SK-N-SH treated with all-trans-retinoic acid at 6 μM for 48 hours (cell line): ENCODE measurements around the gene RAB42.

Experiments
- ARNTL ChIP-seq: fragments of 450-650 bp; formaldehyde crosslinking; IDR thresholded peaks from 2 replicates; pipeline ENCODE4 v1.5.0; 2020; ENCODE audit warnings: low read depth, mild to moderate bottlenecking, moderate library complexity, borderline replicate concordance
- PPARA ChIP-seq: fragments of 250-450 bp; sonication (Bioruptor Pico); IDR thresholded peaks from 2 replicates; pipeline ENCODE4 v1.5.0; 2020; ENCODE audit warnings: mild to moderate bottlenecking, borderline replicate concordance
- RARB ChIP-seq: fragments of 250-450 bp; sonication (Bioruptor Pico); IDR thresholded peaks from 2 replicates; pipeline ENCODE4 v1.8.0; 2021; ENCODE audit warnings: mild to moderate bottlenecking, moderate library complexity
- SNAI2 ChIP-seq: fragments of 250-450 bp; sonication (Bioruptor Pico); IDR thresholded peaks from 2 replicates; pipeline ENCODE4 v1.5.0; 2020; ENCODE audit warnings: mild to moderate bottlenecking, moderate library complexity
- TCF4 ChIP-seq: fragments of 250-450 bp; sonication (Bioruptor Pico); IDR thresholded peaks from 2 replicates; pipeline ENCODE4 v1.8.0; 2021; ENCODE audit warnings: mild to moderate bottlenecking, moderate library complexity, borderline replicate concordance
- ZC3H10 ChIP-seq: fragments of 250-450 bp; sonication (Bioruptor Pico); IDR thresholded peaks from 2 replicates; pipeline ENCODE4 v1.5.1; 2021; ENCODE audit warnings: mild to moderate bottlenecking, moderate library complexity
- ZFP3 ChIP-seq: fragments of 250-450 bp; sonication (Bioruptor Pico); IDR thresholded peaks from 2 replicates; pipeline ENCODE4 v1.5.0; 2020; ENCODE audit warnings: mild to moderate bottlenecking, moderate library complexity
- ZFP30 ChIP-seq: fragments of 450-650 bp; formaldehyde crosslinking; IDR thresholded peaks from 2 replicates; pipeline ENCODE4 v1.5.0; 2022; ENCODE audit warnings: mild to moderate bottlenecking, moderate library complexity
- ZNF565 ChIP-seq: fragments of 450-650 bp; formaldehyde crosslinking; conservative IDR thresholded peaks from 2 replicates; pipeline ENCODE4 v1.5.0; 2020; ENCODE audit warnings: low read depth, mild to moderate bottlenecking, moderate library complexity
- ZNF70 ChIP-seq: fragments of 450-650 bp; formaldehyde crosslinking; IDR thresholded peaks from 2 replicates; pipeline ENCODE4 v1.5.0; 2020; ENCODE audit warnings: mild to moderate bottlenecking, moderate library complexity
- TF ChIP-seq, protein P1 (sequence below): fragments of 250-450 bp; sonication (Bioruptor Pico); IDR thresholded peaks from 2 replicates; pipeline ENCODE4 v1.5.1; 2021; ENCODE audit warnings: mild to moderate bottlenecking, moderate library complexity
- TF ChIP-seq, protein P2 (sequence below): fragments of 250-450 bp; sonication (Bioruptor Pico); IDR thresholded peaks from 2 replicates; pipeline ENCODE4 v1.5.1; 2020; ENCODE audit warnings: low read depth, mild to moderate bottlenecking, moderate library complexity
- TF ChIP-seq, protein P3 (sequence below): fragments of 250-450 bp; sonication (Bioruptor Pico); IDR thresholded peaks from 2 replicates; pipeline ENCODE4 v1.8.0; 2020; ENCODE audit warnings: mild to moderate bottlenecking, moderate library complexity, borderline replicate concordance
- TF ChIP-seq, protein P4 (sequence below): fragments of 250-450 bp; sonication (Bioruptor Pico); IDR thresholded peaks from 2 replicates; pipeline ENCODE4 v1.5.0; 2020; ENCODE audit warnings: mild to moderate bottlenecking, moderate library complexity

DNA sequence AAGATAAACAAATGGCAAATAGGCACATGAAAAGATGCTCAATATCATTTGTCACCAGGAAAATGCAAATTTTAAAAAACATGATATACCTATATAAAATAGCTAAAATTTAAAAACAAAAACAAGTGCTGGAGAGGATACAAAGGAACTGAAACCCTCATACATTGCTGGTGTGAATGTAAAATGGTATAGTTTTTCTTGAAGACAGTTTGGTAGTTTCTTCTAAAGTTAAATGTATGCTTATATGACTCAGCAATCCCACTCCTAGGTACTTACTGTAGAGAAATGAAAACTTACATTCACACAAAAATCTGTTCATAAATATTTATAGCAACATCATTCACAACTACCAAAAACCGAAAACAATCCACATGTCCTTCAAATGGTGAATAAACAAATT is 39.6 kb downstream of the RAB42 start:
- TF ChIP-seq, protein P1, sequence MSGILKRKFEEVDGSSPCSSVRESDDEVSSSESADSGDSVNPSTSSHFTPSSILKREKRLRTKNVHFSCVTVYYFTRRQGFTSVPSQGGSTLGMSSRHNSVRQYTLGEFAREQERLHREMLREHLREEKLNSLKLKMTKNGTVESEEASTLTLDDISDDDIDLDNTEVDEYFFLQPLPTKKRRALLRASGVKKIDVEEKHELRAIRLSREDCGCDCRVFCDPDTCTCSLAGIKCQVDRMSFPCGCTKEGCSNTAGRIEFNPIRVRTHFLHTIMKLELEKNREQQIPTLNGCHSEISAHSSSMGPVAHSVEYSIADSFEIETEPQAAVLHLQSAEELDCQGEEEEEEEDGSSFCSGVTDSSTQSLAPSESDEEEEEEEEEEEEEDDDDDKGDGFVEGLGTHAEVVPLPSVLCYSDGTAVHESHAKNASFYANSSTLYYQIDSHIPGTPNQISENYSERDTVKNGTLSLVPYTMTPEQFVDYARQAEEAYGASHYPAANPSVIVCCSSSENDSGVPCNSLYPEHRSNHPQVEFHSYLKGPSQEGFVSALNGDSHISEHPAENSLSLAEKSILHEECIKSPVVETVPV (CRISPR knock-in tag) = no peak
- TF ChIP-seq, protein P2, sequence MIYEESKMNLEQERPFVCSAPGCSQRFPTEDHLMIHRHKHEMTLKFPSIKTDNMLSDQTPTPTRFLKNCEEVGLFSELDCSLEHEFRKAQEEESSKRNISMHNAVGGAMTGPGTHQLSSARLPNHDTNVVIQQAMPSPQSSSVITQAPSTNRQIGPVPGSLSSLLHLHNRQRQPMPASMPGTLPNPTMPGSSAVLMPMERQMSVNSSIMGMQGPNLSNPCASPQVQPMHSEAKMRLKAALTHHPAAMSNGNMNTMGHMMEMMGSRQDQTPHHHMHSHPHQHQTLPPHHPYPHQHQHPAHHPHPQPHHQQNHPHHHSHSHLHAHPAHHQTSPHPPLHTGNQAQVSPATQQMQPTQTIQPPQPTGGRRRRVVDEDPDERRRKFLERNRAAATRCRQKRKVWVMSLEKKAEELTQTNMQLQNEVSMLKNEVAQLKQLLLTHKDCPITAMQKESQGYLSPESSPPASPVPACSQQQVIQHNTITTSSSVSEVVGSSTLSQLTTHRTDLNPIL = no peak
- TF ChIP-seq, protein P3, sequence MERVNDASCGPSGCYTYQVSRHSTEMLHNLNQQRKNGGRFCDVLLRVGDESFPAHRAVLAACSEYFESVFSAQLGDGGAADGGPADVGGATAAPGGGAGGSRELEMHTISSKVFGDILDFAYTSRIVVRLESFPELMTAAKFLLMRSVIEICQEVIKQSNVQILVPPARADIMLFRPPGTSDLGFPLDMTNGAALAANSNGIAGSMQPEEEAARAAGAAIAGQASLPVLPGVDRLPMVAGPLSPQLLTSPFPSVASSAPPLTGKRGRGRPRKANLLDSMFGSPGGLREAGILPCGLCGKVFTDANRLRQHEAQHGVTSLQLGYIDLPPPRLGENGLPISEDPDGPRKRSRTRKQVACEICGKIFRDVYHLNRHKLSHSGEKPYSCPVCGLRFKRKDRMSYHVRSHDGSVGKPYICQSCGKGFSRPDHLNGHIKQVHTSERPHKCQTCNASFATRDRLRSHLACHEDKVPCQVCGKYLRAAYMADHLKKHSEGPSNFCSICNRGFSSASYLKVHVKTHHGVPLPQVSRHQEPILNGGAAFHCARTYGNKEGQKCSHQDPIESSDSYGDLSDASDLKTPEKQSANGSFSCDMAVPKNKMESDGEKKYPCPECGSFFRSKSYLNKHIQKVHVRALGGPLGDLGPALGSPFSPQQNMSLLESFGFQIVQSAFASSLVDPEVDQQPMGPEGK (CRISPR knock-in tag) = no peak
- TF ChIP-seq ZNF70 (CRISPR knock-in tag) = no peak
- TF ChIP-seq ZC3H10 (CRISPR knock-in tag) = no peak
- TF ChIP-seq SNAI2 (CRISPR knock-in tag) = no peak
- no peak for TF ChIP-seq ZFP3 (CRISPR knock-in tag)
- no peak for TF ChIP-seq ZNF565 (CRISPR knock-in tag)
- TF ChIP-seq ZFP30 (CRISPR knock-in tag) = no peak
- TF ChIP-seq ARNTL = no peak
- no peak for TF ChIP-seq PPARA (CRISPR knock-in tag)
- no peak for TF ChIP-seq TCF4 (CRISPR knock-in tag)
- TF ChIP-seq, protein P4, sequence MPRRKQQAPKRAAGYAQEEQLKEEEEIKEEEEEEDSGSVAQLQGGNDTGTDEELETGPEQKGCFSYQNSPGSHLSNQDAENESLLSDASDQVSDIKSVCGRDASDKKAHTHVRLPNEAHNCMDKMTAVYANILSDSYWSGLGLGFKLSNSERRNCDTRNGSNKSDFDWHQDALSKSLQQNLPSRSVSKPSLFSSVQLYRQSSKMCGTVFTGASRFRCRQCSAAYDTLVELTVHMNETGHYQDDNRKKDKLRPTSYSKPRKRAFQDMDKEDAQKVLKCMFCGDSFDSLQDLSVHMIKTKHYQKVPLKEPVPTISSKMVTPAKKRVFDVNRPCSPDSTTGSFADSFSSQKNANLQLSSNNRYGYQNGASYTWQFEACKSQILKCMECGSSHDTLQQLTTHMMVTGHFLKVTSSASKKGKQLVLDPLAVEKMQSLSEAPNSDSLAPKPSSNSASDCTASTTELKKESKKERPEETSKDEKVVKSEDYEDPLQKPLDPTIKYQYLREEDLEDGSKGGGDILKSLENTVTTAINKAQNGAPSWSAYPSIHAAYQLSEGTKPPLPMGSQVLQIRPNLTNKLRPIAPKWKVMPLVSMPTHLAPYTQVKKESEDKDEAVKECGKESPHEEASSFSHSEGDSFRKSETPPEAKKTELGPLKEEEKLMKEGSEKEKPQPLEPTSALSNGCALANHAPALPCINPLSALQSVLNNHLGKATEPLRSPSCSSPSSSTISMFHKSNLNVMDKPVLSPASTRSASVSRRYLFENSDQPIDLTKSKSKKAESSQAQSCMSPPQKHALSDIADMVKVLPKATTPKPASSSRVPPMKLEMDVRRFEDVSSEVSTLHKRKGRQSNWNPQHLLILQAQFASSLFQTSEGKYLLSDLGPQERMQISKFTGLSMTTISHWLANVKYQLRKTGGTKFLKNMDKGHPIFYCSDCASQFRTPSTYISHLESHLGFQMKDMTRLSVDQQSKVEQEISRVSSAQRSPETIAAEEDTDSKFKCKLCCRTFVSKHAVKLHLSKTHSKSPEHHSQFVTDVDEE (CRISPR knock-in tag) = no peak
- no peak for TF ChIP-seq RARB
